UCSD-AML1 (cell line): ENCODE results near the gene PLEKHO2.

Experiments
- DNase-seq: peaks from one replicate; lab custom pipeline; 2025; ENCODE audit not compliant: unreplicated experiment; lab: John Stamatoyannopoulos, UW

PLEKHO2 gene

GRCh38 chr15:64911311-64912186 lies 69.8 kb downstream of the PLEKHO2 start, which contains the start of gene ANKDD1A:
Gene ANKDD1A (plus strand): TSS chr15:64911902. CDS start chr15:64911931, 29 bp downstream.
- no peak for DNase-seq

GRCh38 chr15:64912379-64913325 lies 70.9 kb downstream of the PLEKHO2 start:
- DNase-seq = no peak

- peak; percentile 26 for DNase-seq
Observed at GRCh38 chr15:64915518-64916227, 74.0 kb downstream of the PLEKHO2 start.

- DNase-seq = no peak
Observed at GRCh38 chr15:64916365-64916764, 74.7 kb downstream of the PLEKHO2 start.

- no peak for DNase-seq
Observed at GRCh38 chr15:64917211-64917610, 75.5 kb downstream of the PLEKHO2 start.
